GM19193 (cell line): ENCODE results near the gene NEU1.

Experiments
- POLR2A ChIP-seq: IDR thresholded peaks from 4 replicates; pipeline ENCODE4 v1.6.1; 2011; ENCODE audit not compliant: insufficient read depth, insufficient read length; ENCODE audit errors: extremely low read depth

Gene NEU1

DNA sequence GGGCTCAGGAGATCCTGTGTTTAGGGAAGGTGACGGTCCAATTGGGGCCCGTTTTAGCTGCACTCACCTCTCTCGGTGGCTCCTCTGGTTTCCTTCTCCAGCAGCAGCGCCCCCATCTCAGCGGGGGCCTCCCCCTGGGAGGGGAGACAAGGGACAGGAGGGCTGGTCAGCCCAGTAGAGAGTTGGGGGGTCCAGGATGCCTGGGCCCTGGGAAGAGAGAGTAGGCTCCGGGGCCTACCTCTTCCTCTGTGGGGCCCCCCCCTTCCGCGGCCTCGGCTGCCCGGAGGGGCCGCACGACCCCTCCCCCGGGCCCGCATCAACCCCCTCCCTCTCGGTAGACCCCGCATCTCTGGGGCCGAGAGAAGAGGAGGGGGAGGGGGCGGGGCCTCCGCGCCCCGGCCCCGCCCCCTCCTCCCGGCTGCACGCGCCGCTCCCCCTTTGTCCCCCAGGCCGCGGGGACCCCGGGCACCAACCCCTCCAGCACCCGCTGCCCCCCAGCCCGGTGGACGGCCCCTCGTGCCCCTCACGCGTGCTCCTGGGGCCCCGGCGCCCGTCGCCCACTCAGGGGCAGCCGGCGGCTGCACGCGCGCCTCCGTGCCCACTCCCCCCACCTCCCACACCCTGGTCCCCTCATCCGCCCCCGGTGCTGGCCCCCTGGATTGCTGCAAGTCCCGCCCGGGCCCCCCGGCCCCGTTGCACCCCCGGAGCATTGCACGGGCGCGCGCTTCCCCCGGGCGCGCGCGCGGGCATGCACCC, 34.4 kb upstream of the NEU1 start:
- no peak for TF ChIP-seq POLR2A

DNA sequence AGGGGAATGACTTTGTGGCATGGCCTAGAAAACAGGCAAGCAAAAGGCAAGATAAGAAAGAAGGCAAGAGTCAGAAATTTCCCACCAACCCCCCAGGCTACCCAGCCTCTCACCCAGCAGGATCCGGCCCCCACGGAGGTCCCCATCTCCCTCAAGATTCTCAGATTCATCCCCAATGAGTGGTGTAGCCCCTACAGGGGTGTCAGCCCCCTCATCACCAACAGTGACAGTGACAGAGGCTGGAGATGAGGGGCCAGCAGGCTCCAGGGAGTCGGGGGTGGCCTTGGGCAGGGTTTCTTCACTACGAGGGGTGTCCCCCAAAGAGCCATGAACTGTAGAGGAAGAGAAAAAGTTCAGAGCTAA, 33.9 kb upstream of the NEU1 start:
- TF ChIP-seq POLR2A = no peak

DNA sequence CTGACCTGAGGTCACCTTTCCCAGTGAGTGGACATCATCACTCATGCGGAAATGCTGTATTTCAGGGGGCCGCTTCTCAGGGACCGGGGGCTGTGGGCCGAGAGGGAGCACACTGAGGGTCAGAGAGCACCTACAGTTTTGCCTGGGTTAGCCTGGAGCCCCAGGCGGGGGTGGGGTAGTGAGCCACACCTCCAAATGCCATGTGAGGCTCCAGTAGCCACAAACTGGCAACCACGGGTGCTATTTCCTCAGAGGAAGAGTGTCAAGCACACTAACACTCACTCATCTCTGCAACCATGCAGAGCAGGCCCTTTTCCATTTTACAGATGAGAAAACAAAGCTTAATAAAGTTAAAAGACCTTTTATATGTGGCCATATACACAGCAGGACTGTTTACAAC, 30.2 kb upstream of the NEU1 start:
- no peak for TF ChIP-seq POLR2A

DNA sequence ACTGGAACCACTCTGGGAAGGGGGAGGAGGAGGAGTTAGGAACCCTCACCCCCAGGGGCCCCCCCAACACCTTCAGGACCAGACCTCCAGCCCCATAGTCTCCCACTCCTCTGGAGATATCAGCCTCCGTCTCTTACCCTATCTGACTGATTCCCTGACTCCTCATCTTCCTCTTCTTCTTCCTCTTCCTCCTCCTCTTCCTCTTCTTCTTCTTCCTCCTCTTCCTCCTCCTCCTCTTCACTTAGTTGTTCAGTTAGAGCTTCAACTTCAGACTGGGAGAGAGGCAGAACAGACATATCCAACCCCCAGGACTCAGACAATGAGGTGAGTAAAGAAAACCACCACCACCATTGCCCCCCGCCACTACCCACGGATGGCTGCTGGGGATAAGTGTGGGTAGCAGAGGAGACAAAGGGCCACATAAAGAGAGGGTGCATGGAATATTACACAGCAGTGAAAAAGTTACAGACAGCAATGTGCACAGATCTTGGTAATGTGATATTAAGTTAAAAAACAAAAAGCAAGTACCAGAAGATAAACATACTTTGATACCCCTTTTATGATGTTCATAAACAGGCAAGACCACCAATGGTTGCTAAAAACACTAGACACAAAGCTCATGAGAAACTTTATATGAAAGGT, 26.8 kb upstream of the NEU1 start:
- no peak for TF ChIP-seq POLR2A

DNA sequence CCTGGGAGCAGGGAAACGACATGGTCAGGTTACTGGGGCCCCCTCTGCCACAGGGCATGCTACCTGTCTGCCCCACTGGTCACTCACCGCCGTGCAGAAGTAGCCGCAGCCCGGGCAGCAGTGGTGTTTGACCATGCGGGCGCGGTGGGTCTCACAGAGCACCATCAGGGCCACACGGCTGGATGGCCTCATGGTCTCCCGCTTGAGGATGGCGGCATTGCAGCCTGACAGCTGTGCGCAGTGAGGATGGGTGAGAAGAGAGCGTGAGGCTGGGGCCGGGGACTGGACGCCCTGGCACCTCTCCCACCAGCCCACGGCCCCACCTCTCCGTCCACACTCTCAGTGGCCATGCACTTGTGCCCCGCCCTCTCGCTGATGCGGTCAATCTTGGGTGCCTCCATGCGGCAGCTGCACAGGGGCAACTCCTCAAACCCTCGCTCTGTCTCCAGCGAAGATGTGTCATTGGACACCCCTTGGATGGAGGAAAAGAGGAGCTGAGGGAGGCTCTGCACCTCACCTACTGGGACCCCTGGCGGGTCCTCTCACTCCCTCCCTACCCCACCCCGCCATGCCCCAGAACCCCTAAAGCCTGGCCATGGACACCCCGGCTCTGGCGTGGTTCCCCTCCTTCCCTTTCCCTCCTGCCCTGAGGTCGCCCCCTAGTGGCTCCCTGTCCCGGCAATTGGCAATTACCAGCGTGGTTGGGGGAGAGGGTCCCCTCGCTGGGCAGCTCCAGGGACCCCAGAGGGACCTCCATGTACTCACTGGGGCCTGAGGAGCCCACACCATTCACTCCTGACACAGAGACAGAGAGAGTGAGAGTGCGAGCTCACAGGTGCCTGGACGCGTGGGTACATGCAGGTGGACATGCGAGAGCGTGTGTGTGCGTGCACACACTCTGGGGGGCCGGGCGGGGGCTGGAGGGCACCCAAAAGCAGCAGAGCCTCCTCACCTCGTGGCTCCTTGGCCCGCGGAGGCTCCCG, 25.9 kb upstream of the NEU1 start:
- no peak for TF ChIP-seq POLR2A

DNA sequence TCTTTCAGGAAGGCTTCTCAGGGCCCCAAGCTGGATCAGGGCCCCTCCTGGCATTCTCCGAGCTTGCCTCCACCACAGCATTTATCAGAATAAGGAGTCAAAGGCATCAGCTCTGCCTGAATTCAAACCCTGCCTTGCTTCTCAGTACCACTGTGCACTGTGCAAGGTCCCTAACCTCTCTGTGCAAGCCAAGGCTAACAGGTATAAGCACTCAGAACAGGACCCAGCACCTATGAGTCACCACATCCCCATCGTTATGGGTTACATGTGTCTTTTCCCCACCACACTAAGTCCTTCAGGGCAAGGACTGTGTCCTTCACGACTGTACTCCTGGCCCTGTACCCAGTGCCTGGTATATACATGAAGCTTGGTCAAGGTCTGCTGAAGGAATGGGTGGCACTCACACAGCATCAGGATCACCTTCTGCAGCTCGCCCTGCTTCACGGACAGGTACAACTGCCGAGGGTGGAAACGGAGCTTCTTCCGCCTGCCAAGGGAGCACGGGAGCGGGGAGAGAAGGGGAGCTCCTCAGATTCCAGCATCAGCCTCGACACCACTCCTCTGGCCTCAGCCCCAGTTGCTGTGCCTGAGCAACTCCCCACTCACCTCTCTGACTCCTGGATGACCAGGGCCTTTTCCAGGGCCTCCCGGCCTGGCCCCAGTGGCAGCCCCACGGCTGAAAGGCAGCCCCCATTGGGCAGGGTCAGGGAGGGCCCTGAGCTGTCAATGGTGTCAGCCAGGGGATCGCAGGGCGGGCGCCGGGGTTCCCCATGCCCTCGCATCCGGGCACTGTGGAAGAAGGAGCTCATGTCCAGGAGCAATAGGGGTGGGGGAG, 24.8 kb upstream of the NEU1 start:
- no peak for TF ChIP-seq POLR2A

DNA sequence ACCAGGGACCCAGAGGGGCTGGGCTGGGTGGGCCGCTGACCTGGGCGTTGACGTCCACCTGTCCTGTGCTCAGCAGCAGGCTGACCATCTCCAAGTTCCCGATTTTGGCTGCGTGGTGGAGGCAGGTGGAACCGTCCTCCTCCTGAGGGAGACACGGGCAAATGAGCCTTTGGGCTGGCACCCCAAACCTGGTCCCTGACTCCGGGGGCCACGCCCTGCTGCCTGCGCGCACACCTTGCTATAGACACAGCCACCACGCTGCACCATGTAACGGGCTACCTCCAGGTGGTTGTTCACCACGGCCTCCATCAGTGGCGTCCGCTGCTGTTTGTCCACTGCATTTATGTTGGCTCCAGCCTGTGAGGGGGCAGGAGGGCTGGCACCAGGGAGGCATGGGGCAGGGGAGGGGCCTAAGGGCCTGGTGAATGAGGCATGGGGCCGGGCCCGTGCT, 23.9 kb upstream of the NEU1 start:
- no peak for TF ChIP-seq POLR2A

DNA sequence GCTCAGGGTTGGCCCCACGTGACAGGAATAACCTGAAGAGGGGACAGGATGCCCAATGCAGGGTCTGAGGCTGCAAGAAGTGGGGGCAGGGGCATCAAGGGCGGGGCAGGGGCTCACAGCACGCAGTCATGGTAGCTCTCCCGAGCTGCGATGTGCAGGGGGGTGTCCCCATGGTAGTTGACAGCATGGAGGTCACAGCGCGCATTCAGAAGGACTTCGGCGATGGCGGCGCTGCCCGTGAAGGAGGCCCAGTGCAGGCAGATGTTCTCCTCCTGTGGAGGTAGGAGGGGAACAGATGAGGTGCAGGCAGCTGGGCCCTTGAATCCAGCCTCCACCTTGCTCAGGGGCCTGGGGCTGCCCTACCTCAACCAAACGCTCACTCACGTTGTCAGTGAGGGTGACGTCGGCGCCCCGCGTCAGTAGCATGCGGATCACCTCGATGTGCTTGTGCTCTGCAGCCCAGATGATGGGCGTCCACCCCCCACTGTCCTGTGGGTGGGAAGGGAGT, 22.0 kb upstream of the NEU1 start:
- no peak for TF ChIP-seq POLR2A

DNA sequence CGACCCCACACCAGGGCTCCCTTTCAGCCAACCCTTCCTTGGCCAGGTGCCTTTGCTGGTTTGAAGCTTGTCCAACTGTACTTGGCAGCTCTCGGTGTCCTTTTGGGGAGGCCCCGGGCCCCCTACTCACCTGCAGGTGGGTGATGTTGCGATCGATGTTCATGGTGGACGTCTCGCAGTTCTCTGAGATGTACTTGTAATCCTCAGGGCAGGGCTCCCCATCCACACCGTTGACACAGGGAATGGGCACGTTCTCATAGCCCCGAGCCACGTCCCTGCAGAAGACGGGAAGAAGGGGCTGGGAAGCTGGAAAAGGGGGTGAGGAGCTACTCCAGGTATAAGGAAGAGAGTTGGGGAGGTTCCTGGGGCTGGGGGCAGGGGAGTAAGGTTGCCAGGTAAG, 21.1 kb upstream of the NEU1 start:
- TF ChIP-seq POLR2A = no peak

DNA sequence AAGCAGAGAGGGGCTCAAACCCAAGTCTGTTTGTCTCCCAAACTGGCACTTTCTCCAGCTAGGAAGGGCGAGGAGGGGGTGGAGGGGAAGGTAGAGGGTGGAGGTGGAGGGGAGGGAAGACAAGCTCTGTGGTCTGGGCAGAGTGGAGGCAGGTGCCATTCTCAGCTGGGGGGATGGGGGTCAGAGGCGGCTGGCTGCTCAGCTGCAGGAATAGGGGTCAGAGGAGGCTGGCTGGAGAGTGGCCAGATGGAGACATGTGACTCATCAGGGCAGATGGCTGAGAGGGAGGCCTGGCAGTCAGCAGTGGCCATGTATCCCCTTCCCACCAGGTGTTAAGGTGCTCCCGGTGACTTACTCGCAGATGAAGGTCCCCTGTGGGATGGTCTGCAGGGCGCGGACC, 19.7 kb upstream of the NEU1 start:
- TF ChIP-seq POLR2A = no peak

DNA sequence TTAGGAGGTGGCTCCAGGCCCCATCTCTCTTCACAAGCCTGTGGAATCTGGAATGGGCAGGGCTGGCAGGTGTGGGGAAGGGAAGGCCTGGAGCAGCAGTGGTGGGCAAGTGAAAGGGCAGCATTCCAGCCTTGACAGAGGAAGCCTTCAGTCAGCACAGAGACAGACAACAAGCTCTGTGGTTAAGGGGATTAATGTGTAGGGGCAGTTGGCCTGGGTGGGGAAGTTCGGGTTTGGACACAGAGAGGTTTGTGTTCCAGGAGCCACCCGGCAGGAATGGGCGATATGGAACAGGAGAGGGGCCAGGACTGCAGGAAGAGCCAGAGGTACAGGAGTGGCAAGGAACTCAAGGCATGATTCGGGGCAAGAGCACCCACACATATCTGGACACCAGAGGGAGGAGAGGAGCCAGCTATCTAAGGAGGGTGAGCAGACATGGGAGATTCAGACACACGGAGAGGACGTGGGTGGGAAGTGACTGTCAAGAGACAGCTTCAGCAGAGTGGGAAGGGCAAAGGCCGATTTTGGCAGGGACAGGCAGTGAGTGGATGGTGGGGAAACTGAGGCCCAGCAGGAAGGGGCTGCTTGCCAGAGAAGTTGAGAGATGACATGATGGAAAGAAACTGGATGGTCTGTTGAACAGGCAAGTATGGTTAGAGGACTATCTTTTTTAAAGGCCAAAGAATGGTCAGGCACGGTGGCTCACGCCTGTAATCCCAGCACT, 18.7 kb upstream of the NEU1 start:
- no peak for TF ChIP-seq POLR2A

DNA sequence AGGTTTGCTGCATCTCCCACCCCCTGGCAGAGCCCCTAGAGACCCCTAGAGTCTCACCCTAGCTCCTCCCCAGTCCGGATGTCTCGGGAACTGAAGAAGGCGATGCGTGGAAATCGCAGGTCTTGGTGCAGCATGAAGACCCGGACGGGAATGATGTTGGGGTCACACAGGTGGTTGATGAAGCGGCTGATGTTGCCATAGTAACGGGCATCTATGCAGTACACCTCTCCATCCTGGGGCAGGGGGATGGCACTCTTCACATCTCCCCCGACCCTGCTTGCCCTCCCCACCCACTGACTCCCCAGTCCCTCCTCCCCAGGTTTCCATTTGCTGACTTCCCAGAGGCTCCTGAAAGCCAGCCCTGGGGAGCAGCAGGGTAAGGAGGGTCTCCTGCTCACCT, 18.0 kb upstream of the NEU1 start:
- no peak for TF ChIP-seq POLR2A

DNA sequence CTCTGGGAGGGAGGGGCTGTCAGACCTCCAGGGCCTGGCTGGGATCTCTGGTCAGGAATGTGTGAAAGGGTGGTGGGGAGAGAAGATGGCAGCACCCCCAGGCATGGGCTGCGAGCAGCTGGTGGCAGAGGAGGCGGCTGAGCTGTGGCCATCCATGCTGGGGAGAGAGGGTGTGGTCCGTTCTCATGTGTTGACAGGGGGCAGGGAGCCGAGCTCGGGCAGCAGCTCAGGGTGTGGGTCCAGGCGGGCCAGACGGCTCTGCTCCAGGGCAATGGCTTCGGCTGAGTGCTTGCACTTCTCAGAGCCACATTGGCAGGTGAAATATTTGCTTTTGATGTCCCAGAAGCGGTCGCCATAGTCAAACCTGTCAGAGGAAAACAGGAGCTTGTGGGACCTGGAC, 17.3 kb upstream of the NEU1 start:
- TF ChIP-seq POLR2A = no peak

DNA sequence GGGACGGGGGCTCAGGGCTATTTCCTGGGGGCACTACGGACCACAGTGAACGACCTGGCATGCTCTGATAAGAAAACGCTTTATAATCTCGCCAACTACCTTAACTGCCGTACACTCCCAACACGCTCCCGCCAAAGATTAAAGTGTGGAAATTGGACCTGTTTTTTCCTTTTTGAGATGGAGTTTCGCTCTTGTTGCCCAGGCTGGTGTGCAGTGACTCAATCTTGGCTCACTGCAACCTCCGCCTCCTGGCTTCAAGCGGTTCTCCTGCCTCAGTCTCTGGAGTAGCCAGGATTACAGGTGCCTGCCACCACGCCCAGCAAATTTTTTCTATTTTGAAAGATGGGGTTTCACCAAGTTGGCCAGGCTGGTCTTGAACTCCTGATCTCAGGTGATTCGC, 16.5 kb upstream of the NEU1 start:
- no peak for TF ChIP-seq POLR2A
